ENCODE results near the gene PILRA. TPM values are rescaled to one million over a fixed set of nuclear protein-coding genes. Genes with fewer than 3 reads are reported as not detected.

PILRA gene
- total RNA-seq, 1 experiment from 2014 or later = 3.2 TPM

GRCh38 chr7:100370303-100370702 lies 3.0 kb upstream of the PILRA start:
- Histone ChIP-seq H3K4me1 (ENCODE audit: insufficient read depth, low read length) (no peaks in the 10 kb centered on the region; the same call in 1 of the 2 replicates), H3K4me2 (ENCODE audit: insufficient read depth, insufficient read length, low read length) (peak overlapping the region; percentile 22), H2BK15ac (ENCODE audit: low read depth, low read length) (no peak overlapping the region), H3K23ac (ENCODE audit: insufficient read length, low read depth, low read length) (no peak overlapping the region), H4K5ac (ENCODE audit: insufficient read length, low read depth, low read length) (no peak overlapping the region), H3K14ac (ENCODE audit: insufficient read depth, low read length) (no peak overlapping the region), H3K79me1 (ENCODE audit: insufficient read depth, low read depth, low read length, poor library complexity, severe bottlenecking) (no peaks in the 10 kb centered on the region), H3K23me2 (ENCODE audit: insufficient read length, low read depth, low read length, poor library complexity, severe bottlenecking) (no peaks in the 10 kb centered on the region), H4K20me1 (ENCODE audit: control insufficient read depth, insufficient read depth, insufficient read length) (no peaks in the 10 kb centered on the region), H2AFZ (ENCODE audit: low read length) (no peak overlapping the region), H3K9me3 (ENCODE audit: control insufficient read depth, low read depth, low read length) (no peaks in the 10 kb centered on the region), H2BK120ac (ENCODE audit: low read depth, low read length, poor library complexity, severe bottlenecking) (no peak overlapping the region), H3K27me3 (ENCODE audit: insufficient read depth, low read length) (no peaks in the 10 kb centered on the region), H3K9ac (ENCODE audit: extremely low read depth, insufficient read length, low read length) (no peak overlapping the region), H4K8ac (replicated peaks; ENCODE audit: insufficient read length, low read depth, low read length) (no peak overlapping the region), H2BK20ac (ENCODE audit: low read depth, low read length, poor library complexity, severe bottlenecking) (no peak overlapping the region), H3T11ph (ENCODE audit: low read length) (no peak overlapping the region), H2BK5ac (ENCODE audit: insufficient read length, low read length) (no peak overlapping the region), H2AK5ac (ENCODE audit: insufficient read length, low read length) (no peak overlapping the region), H3K56ac (ENCODE audit: insufficient read length, low read depth, low read length) (no peak overlapping the region), H2BK12ac (ENCODE audit: insufficient read length, low read depth, low read length) (no peak overlapping the region), H3K27ac (ENCODE audit: insufficient read length, low read depth, low read length) (no peak overlapping the region), H4K91ac (ENCODE audit: insufficient read length, low read depth, low read length) (no peak overlapping the region), H3K4ac (ENCODE audit: low read depth, low read length) (no peak overlapping the region), H3K18ac (ENCODE audit: insufficient read length, low read depth, low read length) (no peak overlapping the region), H3K79me2 (ENCODE audit: insufficient read depth, low read length) (no peaks in the 10 kb centered on the region)
- WGBS (ENCODE audit: extremely low coverage, insufficient read length, low lambda C conversion rate) = no CpG with 5 or more reads among the region's 4 CpGs
- peak overlapping the region; percentile 32 to 61; a peak in 4 of 5 replicates for H3K4me3 Mint-ChIP-seq
- no peaks in the 10 kb centered on the region for H3K9me3 Mint-ChIP-seq
- no peak for TF ChIP-seq CTCF (conservative IDR thresholded peaks at IDR 0.05)
- peaks cover 48 to 61% of the 10 kb centered on the region in 2 experiments for H3K4me1 Mint-ChIP-seq
- H3K36me3 Mint-ChIP-seq (ENCODE audit: insufficient read depth in 1 of 3, low read depth in 3 of 3) = peaks cover 9 to 23% (median 9%) of the 10 kb centered on the region in 3 experiments
- H3K27me3 Mint-ChIP-seq (ENCODE audit: low read depth) = no peaks in the 10 kb centered on the region; the same call in 1 of the 2 replicates
- DNase-seq = peak; percentile 70
- peak overlapping the region in 2 of 3 experiments; percentile 87 to 96; a peak in 6 of 7 replicates for H3K27ac Mint-ChIP-seq

Measured in H9 (cell line).